ENCODE data around the gene NEK1. TPM values are rescaled to one million over a fixed set of nuclear protein-coding genes. Genes with fewer than 3 reads are reported as not detected.
A peak's percentile ranks its signal among the peaks of the same experiment; 100 is the strongest.

NEK1 gene
- total RNA-seq, 3 donors from 2014 or later, result 8.2 to 16.6 (median 10.8) TPM

DNA sequence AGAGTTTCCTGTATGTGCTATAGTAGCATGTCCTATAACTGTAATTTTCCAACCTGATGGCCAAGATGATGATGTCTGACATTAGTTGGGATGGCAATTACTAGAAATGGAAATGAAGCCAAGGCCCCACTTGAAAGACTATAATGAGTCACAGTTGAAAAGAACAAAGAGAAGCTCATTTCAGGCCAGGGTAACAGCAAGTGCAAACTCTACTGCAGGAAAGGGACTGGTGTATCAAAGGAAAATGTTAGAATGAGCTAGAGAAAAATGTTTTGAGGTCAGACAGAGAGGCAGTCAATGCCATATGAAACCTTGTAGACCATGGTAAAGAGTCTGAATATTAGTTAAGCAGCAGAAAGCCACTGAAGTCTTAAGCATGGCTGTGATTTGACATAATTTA lies 195.4 kb downstream of the NEK1 start:
- ATAC-seq, result no peak
- intact Hi-C loops (cut with DNase I, micrococcal nuclease), result no loop called here
- TF ChIP-seq, protein P1, sequence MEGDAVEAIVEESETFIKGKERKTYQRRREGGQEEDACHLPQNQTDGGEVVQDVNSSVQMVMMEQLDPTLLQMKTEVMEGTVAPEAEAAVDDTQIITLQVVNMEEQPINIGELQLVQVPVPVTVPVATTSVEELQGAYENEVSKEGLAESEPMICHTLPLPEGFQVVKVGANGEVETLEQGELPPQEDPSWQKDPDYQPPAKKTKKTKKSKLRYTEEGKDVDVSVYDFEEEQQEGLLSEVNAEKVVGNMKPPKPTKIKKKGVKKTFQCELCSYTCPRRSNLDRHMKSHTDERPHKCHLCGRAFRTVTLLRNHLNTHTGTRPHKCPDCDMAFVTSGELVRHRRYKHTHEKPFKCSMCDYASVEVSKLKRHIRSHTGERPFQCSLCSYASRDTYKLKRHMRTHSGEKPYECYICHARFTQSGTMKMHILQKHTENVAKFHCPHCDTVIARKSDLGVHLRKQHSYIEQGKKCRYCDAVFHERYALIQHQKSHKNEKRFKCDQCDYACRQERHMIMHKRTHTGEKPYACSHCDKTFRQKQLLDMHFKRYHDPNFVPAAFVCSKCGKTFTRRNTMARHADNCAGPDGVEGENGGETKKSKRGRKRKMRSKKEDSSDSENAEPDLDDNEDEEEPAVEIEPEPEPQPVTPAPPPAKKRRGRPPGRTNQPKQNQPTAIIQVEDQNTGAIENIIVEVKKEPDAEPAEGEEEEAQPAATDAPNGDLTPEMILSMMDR (IDR thresholded peaks at IDR 0.05), result no peak

DNA sequence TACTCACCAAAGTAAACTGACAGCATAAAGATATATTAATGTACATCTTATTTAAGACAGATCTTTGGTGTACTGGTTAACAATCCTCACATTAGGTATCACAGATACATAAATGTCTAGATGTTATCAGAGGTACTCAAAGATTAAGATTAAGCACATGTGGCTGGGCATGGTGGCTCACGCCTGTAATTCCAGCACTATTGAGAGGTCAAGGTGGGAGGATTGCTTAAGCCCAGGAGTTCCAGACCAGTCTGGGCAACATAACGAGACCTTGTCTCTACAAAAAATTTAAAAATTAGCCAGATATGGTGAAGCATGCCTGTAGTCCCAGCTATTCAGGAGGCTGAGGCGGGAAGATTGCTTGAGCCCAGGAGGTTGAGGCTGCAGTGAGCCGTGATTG lies 195.9 kb downstream of the NEK1 start:
- no peak for DNase-seq
- intact Hi-C loops (cut with DNase I, micrococcal nuclease), result no loop called here
- Histone ChIP-seq H3K9me3 (no peaks in the 10 kb centered on the region), H3K36me3 (ENCODE audit: low read depth) (no peaks in the 10 kb centered on the region), H3K4me3 (no peak overlapping the region), H3K4me1 (ENCODE audit: low read depth) (peaks cover 6% of the 10 kb centered on the region)
- TF ChIP-seq, protein P1 (IDR thresholded peaks at IDR 0.05), result no peak
- ATAC-seq, result no peak

More for the DNA sequence above, 195.4 kb downstream of the NEK1 start:
- DNase-seq, result no peak
- Histone ChIP-seq H3K4me3 (no peak overlapping the region), H3K9me3 (no peaks in the 10 kb centered on the region), H3K36me3 (ENCODE audit: low read depth) (no peaks in the 10 kb centered on the region), H3K4me1 (ENCODE audit: low read depth) (peaks cover 6% of the 10 kb centered on the region)

DNA sequence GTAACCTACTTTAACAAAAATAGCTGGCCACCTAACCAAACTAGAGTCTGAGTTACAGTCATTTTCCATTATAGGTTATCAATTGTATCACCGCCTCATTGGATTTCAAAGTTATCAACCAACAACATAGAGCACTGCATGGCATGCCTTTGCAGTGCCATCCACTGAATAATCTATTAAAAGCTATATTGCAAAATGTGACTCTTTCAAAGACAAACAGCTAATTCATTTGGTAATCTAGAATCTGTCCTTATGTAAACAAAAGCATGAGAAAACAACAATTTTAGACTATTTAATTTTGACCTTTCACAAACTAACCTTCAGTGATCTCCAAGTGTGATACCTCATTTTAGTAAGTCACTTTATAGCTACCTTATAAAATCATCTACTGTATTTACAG lies 197.5 kb downstream of the NEK1 start:
- Histone ChIP-seq H3K4me1 (ENCODE audit: low read depth) (peaks cover 6% of the 10 kb centered on the region), H3K9me3 (no peaks in the 10 kb centered on the region), H3K36me3 (ENCODE audit: low read depth) (no peaks in the 10 kb centered on the region), H3K4me3 (no peak overlapping the region)
- TF ChIP-seq, protein P1 (IDR thresholded peaks at IDR 0.05), result no peak
- DNase-seq (no peak), ATAC-seq (no peak)
- intact Hi-C loops (cut with DNase I, micrococcal nuclease), result no loop called here

- H3K4me1 ChIP-seq (ENCODE audit: low read depth), result peaks cover 6% of the 10 kb centered on the region
- H3K4me3 ChIP-seq, result no peak overlapping the region
- DNase-seq (no peak), ATAC-seq (peak; percentile 17)
- TF ChIP-seq, protein P1 (IDR thresholded peaks at IDR 0.05), result no peak
- intact Hi-C loops (cut with DNase I, micrococcal nuclease), result no loop called here
- no peaks in the 10 kb centered on the region for H3K36me3 ChIP-seq (ENCODE audit: low read depth)
- no peaks in the 10 kb centered on the region for H3K9me3 ChIP-seq
Observed at GRCh38 chr4:169412046-169412445, 200.3 kb downstream of the NEK1 start.

- peak; percentile 74 for ATAC-seq
- intact Hi-C loops (cut with DNase I, micrococcal nuclease), result no loop called here
- peak in 1 of 3 donors; percentile 40 for DNase-seq
Observed at GRCh38 chr4:169410839-169411770, 201.3 kb downstream of the NEK1 start.

More at GRCh38 chr4:169410839-169411770, 201.3 kb downstream of the NEK1 start:
- Histone ChIP-seq H3K4me3 (no peak overlapping the region), H3K4me1 (ENCODE audit: low read depth) (peaks cover 6% of the 10 kb centered on the region), H3K9me3 (no peaks in the 10 kb centered on the region), H3K36me3 (ENCODE audit: low read depth) (no peaks in the 10 kb centered on the region)
- TF ChIP-seq, protein P1 (IDR thresholded peaks at IDR 0.05), result no peak
